ENCODE measurements around the gene GFPT2. TPM values are rescaled to one million over a fixed set of nuclear protein-coding genes. Genes with fewer than 3 reads are reported as not detected.

The GFPT2 gene
- total RNA-seq, 1 donor from 2014 or later, result 0.53 TPM

DNA sequence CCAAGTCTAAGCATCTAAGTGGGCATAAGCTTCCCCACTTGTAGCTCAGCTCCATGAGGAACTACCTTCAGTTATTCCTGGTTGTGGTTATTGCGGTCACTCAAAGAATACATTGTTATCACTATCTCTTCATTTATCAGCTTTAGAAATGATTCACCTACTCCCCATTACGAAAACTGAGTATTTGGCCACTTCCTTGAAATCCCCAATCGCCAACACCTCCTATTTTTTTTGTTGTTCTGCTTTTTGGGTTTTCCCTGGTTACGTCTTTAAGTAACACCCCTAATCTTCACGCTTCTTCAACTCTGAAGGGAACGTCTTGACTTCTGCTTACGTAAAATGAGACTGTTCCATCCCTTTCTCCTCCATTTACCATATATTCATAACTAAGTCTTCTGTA is 81.9 kb downstream of the GFPT2 start:
- no peak for FAIRE-seq
- Histone ChIP-seq H3K27me3 (ENCODE audit: control insufficient read depth, insufficient read depth, low read length) (no peaks in the 10 kb centered on the region), H3K4me3 (ENCODE audit: low read depth, low read length) (no peak overlapping the region), H3K36me3 (ENCODE audit: control insufficient read depth, insufficient read depth, low read length) (peaks cover 5% of the 10 kb centered on the region)
- TF ChIP-seq, protein P1, sequence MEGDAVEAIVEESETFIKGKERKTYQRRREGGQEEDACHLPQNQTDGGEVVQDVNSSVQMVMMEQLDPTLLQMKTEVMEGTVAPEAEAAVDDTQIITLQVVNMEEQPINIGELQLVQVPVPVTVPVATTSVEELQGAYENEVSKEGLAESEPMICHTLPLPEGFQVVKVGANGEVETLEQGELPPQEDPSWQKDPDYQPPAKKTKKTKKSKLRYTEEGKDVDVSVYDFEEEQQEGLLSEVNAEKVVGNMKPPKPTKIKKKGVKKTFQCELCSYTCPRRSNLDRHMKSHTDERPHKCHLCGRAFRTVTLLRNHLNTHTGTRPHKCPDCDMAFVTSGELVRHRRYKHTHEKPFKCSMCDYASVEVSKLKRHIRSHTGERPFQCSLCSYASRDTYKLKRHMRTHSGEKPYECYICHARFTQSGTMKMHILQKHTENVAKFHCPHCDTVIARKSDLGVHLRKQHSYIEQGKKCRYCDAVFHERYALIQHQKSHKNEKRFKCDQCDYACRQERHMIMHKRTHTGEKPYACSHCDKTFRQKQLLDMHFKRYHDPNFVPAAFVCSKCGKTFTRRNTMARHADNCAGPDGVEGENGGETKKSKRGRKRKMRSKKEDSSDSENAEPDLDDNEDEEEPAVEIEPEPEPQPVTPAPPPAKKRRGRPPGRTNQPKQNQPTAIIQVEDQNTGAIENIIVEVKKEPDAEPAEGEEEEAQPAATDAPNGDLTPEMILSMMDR (IDR thresholded peaks at IDR 0.05; ENCODE audit: insufficient read depth, low read length, severe bottlenecking), result no peak
- DNase-seq (ENCODE audit: low read depth), result no peak

DNA sequence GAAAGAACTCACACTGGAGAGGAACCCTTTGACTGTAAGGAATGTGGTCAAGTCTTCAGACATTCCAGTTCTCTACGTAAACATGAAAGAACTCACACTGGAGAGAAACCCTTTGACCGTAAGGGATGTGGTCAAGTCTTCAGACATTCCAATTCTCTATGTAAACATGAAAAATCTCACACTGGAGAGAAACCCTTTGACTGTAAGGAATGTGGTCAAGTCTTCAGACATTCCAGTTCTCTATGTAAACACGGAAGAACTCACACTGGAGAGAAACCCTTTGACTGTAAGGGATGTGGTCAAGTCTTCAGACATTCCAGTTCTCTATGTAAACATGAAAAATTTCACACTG is 93.9 kb downstream of the GFPT2 start:
- Histone ChIP-seq H3K36me3 (ENCODE audit: control insufficient read depth, insufficient read depth, low read length) (peaks cover 6% of the 10 kb centered on the region), H3K27me3 (ENCODE audit: control insufficient read depth, insufficient read depth, low read length) (no peaks in the 10 kb centered on the region), H3K4me3 (ENCODE audit: low read depth, low read length) (no peak overlapping the region)
- DNase-seq (ENCODE audit: low read depth) (peak; percentile 2), FAIRE-seq (no peak)
- TF ChIP-seq, protein P1 (IDR thresholded peaks at IDR 0.05; ENCODE audit: insufficient read depth, low read length, severe bottlenecking), result no peak

DNA sequence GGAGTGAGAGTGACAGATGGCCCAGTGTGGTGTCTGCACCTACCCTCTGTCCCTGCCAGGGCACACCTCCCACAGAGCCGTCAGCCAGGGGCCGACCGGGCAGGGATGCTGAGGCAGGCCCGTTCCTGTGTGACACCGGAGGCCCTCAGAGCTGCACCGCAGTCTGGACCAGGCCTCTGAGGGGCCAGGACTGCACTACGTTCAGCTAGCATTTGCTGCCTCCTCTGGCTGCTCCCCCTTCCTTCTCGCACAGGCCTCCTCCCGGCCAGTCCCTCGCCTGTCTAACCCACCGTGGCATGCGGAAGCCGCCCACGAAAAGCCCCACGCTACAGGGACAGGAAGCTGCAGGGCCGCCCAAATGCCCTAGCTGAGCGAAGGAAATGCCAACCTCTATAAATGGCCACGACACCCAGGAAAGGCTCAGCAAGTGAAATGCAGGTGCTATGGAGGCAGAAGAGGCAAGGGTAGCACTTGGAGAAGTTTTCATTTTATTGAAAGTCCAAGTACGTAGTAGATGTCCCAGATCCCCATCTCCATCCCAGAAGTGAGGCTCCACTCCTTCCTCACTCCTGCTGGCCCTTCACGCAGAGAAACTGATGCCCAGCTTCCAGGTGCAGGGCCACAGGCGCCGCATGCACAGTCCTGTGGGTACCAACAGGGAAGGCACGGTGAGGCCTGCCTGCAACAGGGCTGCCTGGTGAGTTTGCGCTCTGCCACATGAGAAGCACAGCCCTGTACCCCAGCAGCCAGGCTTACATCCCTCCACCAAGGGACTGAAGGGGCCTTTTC is 99.9 kb downstream of the GFPT2 start:
- H3K4me3 ChIP-seq (ENCODE audit: low read depth, low read length), result no peak overlapping the region
- no peak for FAIRE-seq
- TF ChIP-seq, protein P1 (IDR thresholded peaks at IDR 0.05; ENCODE audit: insufficient read depth, low read length, severe bottlenecking), result no peak
- no peak for DNase-seq (ENCODE audit: low read depth)
- no peaks in the 10 kb centered on the region for H3K27me3 ChIP-seq (ENCODE audit: control insufficient read depth, insufficient read depth, low read length)
- peaks cover 5% of the 10 kb centered on the region for H3K36me3 ChIP-seq (ENCODE audit: control insufficient read depth, insufficient read depth, low read length)

DNA sequence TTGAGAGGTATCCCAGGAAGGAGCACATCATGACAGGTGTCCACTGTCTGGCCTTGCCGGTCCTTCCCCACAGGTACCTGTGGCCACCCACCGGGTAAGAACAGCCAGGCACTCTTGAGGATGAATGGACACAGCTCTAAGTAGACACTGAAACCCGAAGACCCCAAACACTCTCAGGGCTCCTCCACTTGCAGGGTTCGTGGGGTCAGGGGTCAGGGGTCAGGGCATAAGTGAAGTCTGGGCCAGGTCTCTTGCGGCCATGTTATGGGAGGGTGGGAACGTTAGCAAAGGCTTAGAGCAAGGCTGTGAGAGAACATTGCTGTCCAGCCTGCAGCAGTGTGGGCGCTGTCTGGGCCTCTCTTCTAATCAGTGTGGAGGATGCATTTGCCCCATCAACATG is 101.2 kb downstream of the GFPT2 start:
- TF ChIP-seq, protein P1 (IDR thresholded peaks at IDR 0.05; ENCODE audit: insufficient read depth, low read length, severe bottlenecking), result no peak
- Histone ChIP-seq H3K36me3 (ENCODE audit: control insufficient read depth, insufficient read depth, low read length) (peaks cover 9% of the 10 kb centered on the region), H3K4me3 (ENCODE audit: low read depth, low read length) (no peak overlapping the region), H3K27me3 (ENCODE audit: control insufficient read depth, insufficient read depth, low read length) (no peaks in the 10 kb centered on the region)
- FAIRE-seq (no peak), DNase-seq (ENCODE audit: low read depth) (no peak)

DNA sequence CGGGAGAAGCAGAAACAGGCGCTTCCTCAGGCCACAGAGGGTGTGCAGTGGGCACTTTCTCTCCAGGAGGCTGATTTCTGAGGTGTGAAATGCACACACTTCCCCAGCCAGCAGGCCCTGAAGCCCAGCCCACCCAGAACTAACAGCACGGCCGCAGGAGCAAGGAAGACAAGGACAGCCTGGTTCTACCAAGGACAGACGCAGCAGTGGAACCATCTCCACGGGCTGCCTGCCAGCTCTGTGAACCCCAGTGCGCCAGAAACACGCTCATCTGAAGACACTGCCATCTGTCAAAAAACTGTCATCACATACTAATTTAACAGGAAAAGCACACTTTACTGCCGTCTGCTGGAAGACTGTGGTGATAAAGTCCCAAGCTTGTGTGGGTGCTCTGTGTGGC is 102.0 kb downstream of the GFPT2 start:
- Histone ChIP-seq H3K27me3 (ENCODE audit: control insufficient read depth, insufficient read depth, low read length) (no peaks in the 10 kb centered on the region), H3K36me3 (ENCODE audit: control insufficient read depth, insufficient read depth, low read length) (peaks cover 7% of the 10 kb centered on the region), H3K4me3 (ENCODE audit: low read depth, low read length) (no peak overlapping the region)
- FAIRE-seq (no peak), DNase-seq (ENCODE audit: low read depth) (no peak)
- TF ChIP-seq, protein P1 (IDR thresholded peaks at IDR 0.05; ENCODE audit: insufficient read depth, low read length, severe bottlenecking), result no peak

Other genes starting within 250 kb of the GFPT2 start
- under 0.01 TPM in 1 of 2 replicates, not detected in the other for gene RASGEF1C, start 144.1 kb downstream of the GFPT2 start, total RNA-seq
- 19.7 and 23.2 TPM in 2 replicates for gene MAPK9, start 61.3 kb downstream of the GFPT2 start, total RNA-seq
- 26.6 and 32.0 TPM in 2 replicates for gene CNOT6, start 141.0 kb upstream of the GFPT2 start, total RNA-seq
- gene SCGB3A1, start 238.2 kb upstream of the GFPT2 start, total RNA-seq, result not detected in 2 replicates